ENCODE data around the gene PTPRT. TPM values are rescaled to one million over a fixed set of nuclear protein-coding genes. Genes with fewer than 3 reads are reported as not detected.

Gene PTPRT
- polyA plus RNA-seq, 4 donors: 0.07 to 0.58 (median 0.27) TPM; not detected in 1

DNA sequence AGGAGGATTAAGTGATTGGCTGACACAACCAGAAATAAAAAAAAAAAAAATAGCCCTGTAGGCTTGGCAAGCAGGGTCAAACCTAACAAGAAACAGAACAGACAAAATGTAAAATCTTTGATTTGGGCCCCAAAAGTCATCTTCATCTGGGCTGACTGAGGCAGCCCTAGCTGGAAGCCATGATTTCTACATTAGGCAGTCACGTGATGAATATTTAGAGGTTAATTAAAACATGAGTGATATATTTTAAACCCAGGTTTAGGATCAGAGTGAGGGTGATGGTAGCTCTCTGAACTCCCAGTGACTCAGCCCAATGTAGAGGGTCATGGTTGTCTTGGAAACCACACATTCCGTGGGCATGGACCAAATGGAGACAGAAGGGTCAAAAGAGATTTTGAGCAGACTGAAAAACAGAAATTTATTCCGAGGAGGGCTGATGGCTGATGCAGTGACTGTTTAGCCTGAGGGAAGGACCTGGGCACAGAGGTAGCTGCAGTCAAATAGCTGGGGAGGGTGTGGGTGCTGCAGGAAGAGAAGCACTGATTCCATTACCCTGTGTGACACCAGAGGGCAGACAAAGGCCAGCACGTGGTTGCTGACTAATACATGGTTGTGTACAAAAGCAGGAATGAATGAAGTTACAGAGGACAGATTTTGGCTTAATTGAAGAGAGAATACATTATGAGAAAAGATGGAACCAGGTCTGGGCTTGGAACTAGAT lies 998.4 kb downstream of the PTPRT start:
- 48 to 55% (median 55%) methylated on average over 4 of the region's 4 CpGs for WGBS, 3 donors
- no peaks in the 10 kb centered on the region for H3K4me1 ChIP-seq (ENCODE audit: control insufficient read depth in 3 of 3, insufficient read depth in 2 of 3, low read depth in 1 of 3, low read length in 2 of 3)
- no peaks in the 10 kb centered on the region for H3K9me3 ChIP-seq (ENCODE audit: control insufficient read depth in 2 of 2, insufficient read depth in 1 of 2, low read depth in 1 of 2, low read length in 1 of 2)
- DNase-seq (no peak), FAIRE-seq (no peak)
- H3K36me3 ChIP-seq (ENCODE audit: control insufficient read depth in 3 of 3, insufficient read depth in 2 of 3, low read depth in 1 of 3, low read length in 3 of 3): no peaks in the 10 kb centered on the region
- H3K4me3 ChIP-seq (ENCODE audit: low read depth in 1 of 3, low read length in 3 of 3): no peak overlapping the region
- H3K27me3 ChIP-seq (ENCODE audit: control insufficient read depth in 3 of 3, insufficient read depth in 3 of 3, low read length in 3 of 3): no peaks in the 10 kb centered on the region
- no peak overlapping the region for H3K27ac ChIP-seq (ENCODE audit: low read depth in 1 of 3, low read length in 2 of 3)

DNA sequence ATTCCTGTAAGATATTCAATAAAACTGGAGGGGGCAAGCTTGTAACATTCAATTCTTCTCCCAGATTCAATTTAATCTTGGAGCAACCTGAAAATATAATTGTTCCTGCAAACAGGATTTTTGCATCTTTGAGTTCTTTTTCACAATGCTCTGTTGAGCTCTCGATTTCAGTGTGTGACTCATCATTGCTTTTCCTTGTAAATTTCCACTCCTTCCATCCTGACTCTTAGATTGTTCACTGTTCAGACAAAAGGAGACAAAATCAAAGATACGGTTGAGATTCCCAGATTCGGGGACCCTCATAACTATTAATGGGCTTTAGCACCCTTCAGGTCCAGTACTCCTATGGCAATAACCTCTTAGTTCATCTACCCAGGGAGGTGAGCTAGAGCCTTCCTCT lies 999.6 kb downstream of the PTPRT start:
- Histone ChIP-seq H3K4me1 (ENCODE audit: control insufficient read depth in 3 of 3, insufficient read depth in 2 of 3, low read depth in 1 of 3, low read length in 2 of 3) (no peaks in the 10 kb centered on the region), H3K4me3 (ENCODE audit: low read depth in 1 of 3, low read length in 3 of 3) (no peak overlapping the region), H3K27ac (ENCODE audit: low read depth in 1 of 3, low read length in 2 of 3) (no peak overlapping the region), H3K9me3 (ENCODE audit: control insufficient read depth in 2 of 2, insufficient read depth in 1 of 2, low read depth in 1 of 2, low read length in 1 of 2) (no peaks in the 10 kb centered on the region), H3K27me3 (ENCODE audit: control insufficient read depth in 3 of 3, insufficient read depth in 3 of 3, low read length in 3 of 3) (no peaks in the 10 kb centered on the region), H3K36me3 (ENCODE audit: control insufficient read depth in 3 of 3, insufficient read depth in 2 of 3, low read depth in 1 of 3, low read length in 3 of 3) (no peaks in the 10 kb centered on the region)
- 68 to 79% (median 78%) methylated on average over 3 of the region's 3 CpGs for WGBS, 3 donors
- DNase-seq: no peak
- no peak for FAIRE-seq

- Histone ChIP-seq H3K4me1 (ENCODE audit: control insufficient read depth in 3 of 3, insufficient read depth in 2 of 3, low read depth in 1 of 3, low read length in 2 of 3) (no peaks in the 10 kb centered on the region), H3K4me3 (ENCODE audit: low read depth in 1 of 3, low read length in 3 of 3) (no peak overlapping the region), H3K9me3 (ENCODE audit: control insufficient read depth in 2 of 2, insufficient read depth in 1 of 2, low read depth in 1 of 2, low read length in 1 of 2) (no peaks in the 10 kb centered on the region), H3K36me3 (ENCODE audit: control insufficient read depth in 3 of 3, insufficient read depth in 2 of 3, low read depth in 1 of 3, low read length in 3 of 3) (no peaks in the 10 kb centered on the region), H3K27ac (ENCODE audit: low read depth in 1 of 3, low read length in 2 of 3) (no peak overlapping the region), H3K27me3 (ENCODE audit: control insufficient read depth in 3 of 3, insufficient read depth in 3 of 3, low read length in 3 of 3) (no peaks in the 10 kb centered on the region)
- 42 to 60% (median 54%) methylated on average over 3 of the region's 3 CpGs for WGBS, 3 donors
- FAIRE-seq: no peak
- no peak for DNase-seq
These were observed 1003.4 kb downstream of the PTPRT start for GRCh38 chr20:42186337-42186736.

DNA sequence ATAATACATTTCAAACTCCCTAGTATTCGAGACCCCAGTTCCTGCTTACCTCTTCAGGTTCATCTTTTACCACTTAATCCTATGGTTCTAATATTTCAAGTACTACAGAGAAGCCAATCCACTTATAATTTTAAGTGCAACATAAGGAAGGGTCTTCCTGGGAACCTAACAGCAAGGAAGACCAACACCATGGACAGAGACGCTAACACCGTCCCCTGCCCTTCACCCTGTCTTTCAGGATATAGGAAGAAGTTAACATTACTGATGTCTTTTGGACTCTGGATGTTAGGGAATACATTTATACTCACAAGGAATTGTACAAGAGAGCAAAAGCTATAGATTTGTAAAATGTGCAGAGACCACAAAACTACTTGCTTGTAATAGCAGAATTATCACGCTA lies 1006.6 kb downstream of the PTPRT start:
- no peak overlapping the region for H3K27ac ChIP-seq (ENCODE audit: low read depth in 1 of 3, low read length in 2 of 3)
- no peaks in the 10 kb centered on the region for H3K36me3 ChIP-seq (ENCODE audit: control insufficient read depth in 3 of 3, insufficient read depth in 2 of 3, low read depth in 1 of 3, low read length in 3 of 3)
- H3K9me3 ChIP-seq (ENCODE audit: control insufficient read depth in 2 of 2, insufficient read depth in 1 of 2, low read depth in 1 of 2, low read length in 1 of 2): no peaks in the 10 kb centered on the region
- no peaks in the 10 kb centered on the region for H3K4me1 ChIP-seq (ENCODE audit: control insufficient read depth in 3 of 3, insufficient read depth in 2 of 3, low read depth in 1 of 3, low read length in 2 of 3)
- DNase-seq: no peak
- H3K27me3 ChIP-seq (ENCODE audit: control insufficient read depth in 3 of 3, insufficient read depth in 3 of 3, low read length in 3 of 3): no peaks in the 10 kb centered on the region
- FAIRE-seq: no peak
- no peak overlapping the region for H3K4me3 ChIP-seq (ENCODE audit: low read depth in 1 of 3, low read length in 3 of 3)
- WGBS, 3 donors: 57 to 69% (median 66%) methylated on average over 4 of the region's 4 CpGs

DNA sequence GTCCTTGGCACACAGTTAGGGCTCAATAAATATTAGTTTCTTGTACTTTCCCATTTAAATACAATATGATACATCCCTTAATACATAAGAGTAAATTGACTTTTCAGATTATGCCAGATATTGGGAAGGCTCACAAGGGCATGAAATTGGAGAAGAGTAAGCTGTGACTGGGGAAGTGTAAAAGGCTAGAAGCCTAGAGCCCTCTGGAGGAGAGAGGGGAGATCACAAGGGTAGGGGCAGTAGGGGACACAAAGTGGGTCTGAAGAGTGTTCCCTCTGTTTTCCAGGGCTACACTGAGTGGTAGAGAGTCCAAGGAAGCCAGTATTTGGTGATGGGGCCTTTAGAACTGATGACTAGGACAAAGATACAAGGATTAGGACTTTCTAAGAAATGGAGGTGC lies 1008.6 kb downstream of the PTPRT start:
- Histone ChIP-seq H3K4me3 (ENCODE audit: low read depth in 1 of 3, low read length in 3 of 3) (no peak overlapping the region), H3K9me3 (ENCODE audit: control insufficient read depth in 2 of 2, insufficient read depth in 1 of 2, low read depth in 1 of 2, low read length in 1 of 2) (no peaks in the 10 kb centered on the region), H3K27ac (ENCODE audit: low read depth in 1 of 3, low read length in 2 of 3) (no peak overlapping the region), H3K36me3 (ENCODE audit: control insufficient read depth in 3 of 3, insufficient read depth in 2 of 3, low read depth in 1 of 3, low read length in 3 of 3) (no peaks in the 10 kb centered on the region), H3K27me3 (ENCODE audit: control insufficient read depth in 3 of 3, insufficient read depth in 3 of 3, low read length in 3 of 3) (no peaks in the 10 kb centered on the region), H3K4me1 (ENCODE audit: control insufficient read depth in 3 of 3, insufficient read depth in 2 of 3, low read depth in 1 of 3, low read length in 2 of 3) (no peaks in the 10 kb centered on the region)
- no peak for FAIRE-seq
- DNase-seq: no peak

DNA sequence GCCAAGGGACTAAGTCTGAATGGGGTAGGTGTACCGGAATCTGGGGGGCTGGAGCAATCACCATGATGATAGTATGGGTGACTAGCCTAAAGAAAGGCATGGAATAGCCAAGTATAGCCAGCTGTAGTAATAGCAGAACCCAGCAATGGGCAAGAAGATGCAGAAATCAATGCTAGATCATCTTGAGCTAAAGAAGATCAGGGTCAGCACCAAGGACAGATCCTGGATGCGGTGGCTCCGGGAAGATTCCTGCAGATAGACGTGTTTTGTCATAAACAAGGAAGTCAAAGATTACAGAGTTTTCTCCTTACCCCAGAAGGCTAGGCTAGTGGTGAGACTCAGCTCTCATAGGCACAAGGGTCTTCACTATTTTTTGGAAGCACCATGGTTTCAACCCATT lies 1009.9 kb downstream of the PTPRT start:
- no peak overlapping the region for H3K27ac ChIP-seq (ENCODE audit: low read depth in 1 of 3, low read length in 2 of 3)
- no peak overlapping the region for H3K4me3 ChIP-seq (ENCODE audit: low read depth in 1 of 3, low read length in 3 of 3)
- no peaks in the 10 kb centered on the region for H3K9me3 ChIP-seq (ENCODE audit: control insufficient read depth in 2 of 2, insufficient read depth in 1 of 2, low read depth in 1 of 2, low read length in 1 of 2)
- H3K36me3 ChIP-seq (ENCODE audit: control insufficient read depth in 3 of 3, insufficient read depth in 2 of 3, low read depth in 1 of 3, low read length in 3 of 3): no peaks in the 10 kb centered on the region
- DNase-seq: peak in 1 of 2 donors; percentile 38
- WGBS, 3 donors: 23 to 35% (median 26%) methylated on average over 4 of the region's 4 CpGs
- no peaks in the 10 kb centered on the region for H3K27me3 ChIP-seq (ENCODE audit: control insufficient read depth in 3 of 3, insufficient read depth in 3 of 3, low read length in 3 of 3)
- no peaks in the 10 kb centered on the region for H3K4me1 ChIP-seq (ENCODE audit: control insufficient read depth in 3 of 3, insufficient read depth in 2 of 3, low read depth in 1 of 3, low read length in 2 of 3)
- FAIRE-seq: no peak

GRCh38 chr20:42173440-42173839 lies 1016.3 kb downstream of the PTPRT start:
- FAIRE-seq (no peak), DNase-seq (no peak)
- Histone ChIP-seq H3K4me1 (ENCODE audit: control insufficient read depth in 3 of 3, insufficient read depth in 2 of 3, low read depth in 1 of 3, low read length in 2 of 3) (no peaks in the 10 kb centered on the region), H3K27ac (ENCODE audit: low read depth in 1 of 3, low read length in 2 of 3) (no peak overlapping the region), H3K4me3 (ENCODE audit: low read depth in 1 of 3, low read length in 3 of 3) (no peak overlapping the region), H3K36me3 (ENCODE audit: control insufficient read depth in 3 of 3, insufficient read depth in 2 of 3, low read depth in 1 of 3, low read length in 3 of 3) (no peaks in the 10 kb centered on the region), H3K27me3 (ENCODE audit: control insufficient read depth in 3 of 3, insufficient read depth in 3 of 3, low read length in 3 of 3) (no peaks in the 10 kb centered on the region), H3K9me3 (ENCODE audit: control insufficient read depth in 2 of 2, insufficient read depth in 1 of 2, low read depth in 1 of 2, low read length in 1 of 2) (no peaks in the 10 kb centered on the region)
- WGBS, 3 donors: 8 to 14% (median 12%) methylated on average over 2 of the region's 2 CpGs

- H3K27ac ChIP-seq (ENCODE audit: low read depth in 1 of 3, low read length in 2 of 3): no peak overlapping the region
- H3K4me3 ChIP-seq (ENCODE audit: low read depth in 1 of 3, low read length in 3 of 3): no peak overlapping the region
- no peaks in the 10 kb centered on the region for H3K36me3 ChIP-seq (ENCODE audit: control insufficient read depth in 3 of 3, insufficient read depth in 2 of 3, low read depth in 1 of 3, low read length in 3 of 3)
- no peak for FAIRE-seq
- WGBS, 3 donors: 67 to 78% (median 68%) methylated on average over 7 of the region's 7 CpGs
- H3K9me3 ChIP-seq (ENCODE audit: control insufficient read depth in 2 of 2, insufficient read depth in 1 of 2, low read depth in 1 of 2, low read length in 1 of 2): no peaks in the 10 kb centered on the region
- no peaks in the 10 kb centered on the region for H3K27me3 ChIP-seq (ENCODE audit: control insufficient read depth in 3 of 3, insufficient read depth in 3 of 3, low read length in 3 of 3)
- no peaks in the 10 kb centered on the region for H3K4me1 ChIP-seq (ENCODE audit: control insufficient read depth in 3 of 3, insufficient read depth in 2 of 3, low read depth in 1 of 3, low read length in 2 of 3)
- DNase-seq: no peak
These were observed 1025.4 kb downstream of the PTPRT start for GRCh38 chr20:42164121-42164890.
